Endometrium (tissue), 2 donors: ENCODE results near the gene NCOA6.

Experiments
- FAIRE-seq: peaks from 2 replicates; lab custom pipeline; 2012; peaks lifted over from hg19 to GRCh38; lab: Jason Lieb, UNC
- donor health status: control.
- donor health status: control.

Gene NCOA6

GRCh38 chr20:34703424-34704176 lies 121.9 kb downstream of the NCOA6 start:
- FAIRE-seq: no peak

- no peak for FAIRE-seq
Observed at GRCh38 chr20:34703061-34703423, 122.4 kb downstream of the NCOA6 start.

- no peak for FAIRE-seq
Observed at GRCh38 chr20:34701405-34702085, 123.9 kb downstream of the NCOA6 start.

GRCh38 chr20:34693414-34693813 lies 132.0 kb downstream of the NCOA6 start:
- no peak for FAIRE-seq

GRCh38 chr20:34691838-34692237 lies 133.6 kb downstream of the NCOA6 start:
- no peak for FAIRE-seq

GRCh38 chr20:34689486-34689885 lies 136.0 kb downstream of the NCOA6 start:
- no peak for FAIRE-seq

- FAIRE-seq: no peak
Observed at GRCh38 chr20:34683667-34684066, 141.8 kb downstream of the NCOA6 start.

GRCh38 chr20:34680586-34681175 lies 144.8 kb downstream of the NCOA6 start:
- no peak for FAIRE-seq

- no peak for FAIRE-seq
Observed at GRCh38 chr20:34676642-34677373, 148.6 kb downstream of the NCOA6 start, which contains the start of gene PIGU. TSS of gene PIGU (minus strand) at chr20:34677092. CDS start at chr20:34677085, 7 bp downstream.

- no peak for FAIRE-seq
Observed at GRCh38 chr20:34675993-34676641, 149.3 kb downstream of the NCOA6 start.

- no peak for FAIRE-seq
Observed at GRCh38 chr20:34675561-34675960, 149.9 kb downstream of the NCOA6 start.

- no peak for FAIRE-seq
Observed at GRCh38 chr20:34673412-34673811, 152.0 kb downstream of the NCOA6 start.

- no peak for FAIRE-seq
Observed at GRCh38 chr20:34669094-34669493, 156.4 kb downstream of the NCOA6 start.
